ENCODE data around the gene CCL13.

Gene CCL13

DNA sequence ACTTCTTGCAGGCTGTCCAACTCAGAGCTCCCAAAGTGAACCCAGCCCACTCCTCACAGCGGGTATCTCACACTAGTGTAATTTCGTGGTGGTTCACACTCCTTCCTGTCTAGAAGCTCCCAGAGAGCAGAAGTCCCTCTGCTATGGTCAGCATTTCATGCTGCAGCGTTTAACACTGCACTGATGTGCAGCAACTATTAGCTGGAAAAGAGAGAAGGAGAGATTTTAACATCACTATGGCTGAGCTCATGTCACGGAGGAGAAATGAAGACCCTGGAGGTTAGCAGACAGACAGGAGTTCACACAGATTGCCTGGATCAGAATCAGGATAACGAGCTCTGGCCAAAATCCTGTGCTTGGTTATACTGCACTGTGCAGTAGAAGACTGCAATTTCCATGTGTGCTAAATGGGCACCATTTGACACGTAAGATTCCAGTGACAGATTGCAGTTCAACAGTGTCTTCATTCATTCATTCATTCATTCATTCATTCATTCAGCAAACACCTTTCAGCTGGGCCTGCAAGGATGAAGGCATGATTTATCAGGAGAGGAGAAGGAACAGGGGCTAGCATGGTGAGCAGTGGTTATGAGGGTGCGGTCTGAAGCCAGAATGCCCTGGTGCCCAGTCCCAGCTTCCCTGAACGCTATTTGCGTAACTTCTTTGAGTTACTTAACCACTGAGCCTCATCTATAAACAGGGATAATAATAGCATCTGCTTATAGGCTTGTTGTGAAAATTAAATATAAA is 12.1 kb downstream of the CCL13 start:
- TF ChIP-seq GATA1 (IDR thresholded peaks at IDR 0.05; ENCODE audit: low read depth, low read length) (no peak), POLR2A (IDR thresholded peaks at IDR 0.05; ENCODE audit: low read length) (no peak)
- no peak for DNase-seq

DNA sequence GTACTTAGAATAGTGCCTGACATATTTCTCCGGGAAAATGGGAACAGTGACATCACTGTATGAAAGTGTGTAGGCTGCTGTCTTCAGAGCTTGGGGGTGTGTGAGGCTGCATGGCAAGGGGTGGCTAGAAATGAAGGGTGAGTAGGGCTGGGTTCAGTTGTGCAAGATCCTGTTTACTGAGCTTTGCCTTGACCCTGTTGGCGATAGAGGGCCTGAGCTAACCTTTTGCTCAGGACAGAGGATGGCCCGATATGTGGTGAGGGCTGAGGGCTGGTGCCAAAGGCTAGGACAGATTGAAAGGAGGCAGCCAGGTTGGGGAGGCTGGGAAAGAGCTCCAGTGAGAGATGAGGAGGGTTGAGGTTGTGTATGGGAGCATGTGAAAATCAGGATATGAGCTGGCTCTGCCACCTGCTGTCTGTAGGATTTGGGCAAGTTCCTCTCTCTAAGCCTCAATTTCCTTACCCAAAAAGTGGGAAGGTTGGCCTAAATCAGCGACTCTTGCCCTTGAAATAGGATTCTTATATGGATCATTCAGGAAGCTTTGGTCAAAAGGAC is 12.7 kb downstream of the CCL13 start:
- no peak for TF ChIP-seq GATA1 (IDR thresholded peaks at IDR 0.05; ENCODE audit: low read depth, low read length)
- DNase-seq: no peak

DNA sequence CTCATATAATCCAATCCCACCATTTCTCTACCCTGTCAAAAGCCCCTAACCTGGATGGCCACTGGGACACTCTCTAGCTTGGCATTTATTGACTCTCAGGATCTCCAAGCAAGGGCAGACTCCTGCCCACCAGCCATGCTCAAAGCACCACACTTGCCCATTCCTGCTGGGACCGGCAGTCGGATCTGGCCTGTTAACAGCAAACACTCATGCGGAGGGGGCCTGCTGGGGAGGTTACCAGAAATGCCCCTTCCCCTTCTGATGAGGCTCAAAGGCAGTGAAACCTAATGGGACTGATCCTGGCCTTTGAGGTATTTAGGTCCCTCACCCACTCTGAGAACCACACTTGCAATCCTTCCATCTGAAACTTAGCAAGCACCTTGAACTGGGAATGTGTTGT is 13.3 kb downstream of the CCL13 start:
- no peak for TF ChIP-seq GATA1 (IDR thresholded peaks at IDR 0.05; ENCODE audit: low read depth, low read length)
- TF ChIP-seq POLR2A (IDR thresholded peaks at IDR 0.05; ENCODE audit: low read length): no peak
- no peak for DNase-seq

DNA sequence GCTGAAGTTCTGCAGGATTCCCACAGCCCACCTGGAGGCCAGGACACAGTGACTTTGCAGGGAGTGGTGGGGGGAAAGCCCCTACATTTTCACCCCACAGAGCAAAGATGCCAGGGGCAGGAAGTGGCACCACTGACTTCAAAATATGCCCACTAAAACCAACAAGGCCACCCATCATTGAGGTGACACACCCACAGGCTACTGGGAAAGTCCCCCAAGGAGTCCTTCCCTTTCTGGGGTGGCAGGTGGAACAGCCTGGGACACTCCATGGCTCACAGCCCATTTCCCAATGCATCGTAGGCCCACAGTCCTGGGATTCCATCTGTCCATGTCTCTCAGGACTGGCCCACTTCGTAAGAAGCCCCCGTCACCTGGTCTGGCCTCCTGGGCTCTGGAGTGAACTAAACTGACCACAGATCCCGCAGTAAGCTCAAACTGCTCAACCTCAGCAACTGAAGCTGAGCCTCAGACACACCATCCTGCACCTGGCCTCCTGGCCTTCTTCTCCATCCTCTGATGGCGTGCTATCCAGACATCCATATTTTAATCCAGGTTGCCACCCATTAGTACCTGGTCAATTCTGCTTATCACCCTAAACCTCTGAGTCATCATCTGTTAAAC is 14.2 kb downstream of the CCL13 start:
- TF ChIP-seq GATA1 (IDR thresholded peaks at IDR 0.05; ENCODE audit: low read depth, low read length): no peak
- DNase-seq: no peak

DNA sequence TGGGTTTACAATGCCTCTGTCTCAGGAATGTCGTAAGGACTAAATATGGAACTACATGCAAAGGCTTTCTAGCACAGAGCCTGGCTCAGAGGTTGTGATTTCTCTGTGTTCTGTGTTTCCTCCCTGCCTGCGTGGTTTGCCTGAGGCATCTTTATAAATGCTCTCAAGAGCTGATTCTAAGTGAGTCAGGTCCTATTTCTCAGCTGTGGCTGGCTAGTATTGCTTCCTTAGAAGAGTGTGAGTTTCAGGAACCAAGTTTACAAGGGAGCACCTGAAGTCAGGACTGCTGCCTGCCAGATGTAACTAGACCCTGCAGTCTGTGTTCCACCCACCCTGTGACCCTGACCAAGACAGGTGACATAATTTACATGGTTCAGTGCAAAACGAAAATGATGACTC is 14.7 kb downstream of the CCL13 start:
- TF ChIP-seq GATA1 (IDR thresholded peaks at IDR 0.05; ENCODE audit: low read depth, low read length): no peak
- TF ChIP-seq POLR2A (IDR thresholded peaks at IDR 0.05; ENCODE audit: low read length): no peak
- DNase-seq: no peak

DNA sequence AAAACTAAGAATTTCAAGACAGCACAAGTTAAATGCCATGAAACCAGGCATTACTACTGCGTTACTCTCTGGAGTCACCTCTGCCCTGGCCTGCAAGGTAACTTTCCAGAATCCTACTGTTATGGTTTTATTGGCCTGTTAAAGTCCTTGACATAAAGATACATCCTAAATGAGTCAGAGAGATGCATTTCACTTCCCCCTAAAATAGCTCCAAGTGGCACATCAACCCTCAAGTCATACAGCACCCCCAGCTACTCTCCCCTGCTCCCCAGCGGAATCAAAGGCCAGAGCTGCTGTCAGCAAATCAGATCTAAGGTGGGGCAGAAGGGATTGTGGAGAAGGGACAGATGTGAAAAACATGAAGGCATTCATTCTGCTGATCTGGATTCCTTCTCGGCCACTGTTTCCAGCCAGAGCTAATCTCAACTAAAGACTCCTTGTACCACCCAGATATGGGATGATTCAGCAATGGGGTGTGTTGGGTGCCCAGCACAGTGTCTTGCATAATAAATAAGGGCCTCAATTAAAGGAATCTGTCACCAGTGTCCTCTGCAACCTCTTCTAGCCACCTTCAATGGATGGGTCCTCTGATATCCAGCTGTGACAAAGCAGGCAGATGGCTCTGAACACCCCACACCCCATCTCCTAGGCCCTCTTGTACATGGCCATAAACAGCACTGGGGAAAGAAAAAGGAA is 15.3 kb downstream of the CCL13 start:
- no peak for TF ChIP-seq POLR2A (IDR thresholded peaks at IDR 0.05; ENCODE audit: low read length)
- no peak for TF ChIP-seq GATA1 (IDR thresholded peaks at IDR 0.05; ENCODE audit: low read depth, low read length)
- peak; percentile 10 to 20 for DNase-seq

DNA sequence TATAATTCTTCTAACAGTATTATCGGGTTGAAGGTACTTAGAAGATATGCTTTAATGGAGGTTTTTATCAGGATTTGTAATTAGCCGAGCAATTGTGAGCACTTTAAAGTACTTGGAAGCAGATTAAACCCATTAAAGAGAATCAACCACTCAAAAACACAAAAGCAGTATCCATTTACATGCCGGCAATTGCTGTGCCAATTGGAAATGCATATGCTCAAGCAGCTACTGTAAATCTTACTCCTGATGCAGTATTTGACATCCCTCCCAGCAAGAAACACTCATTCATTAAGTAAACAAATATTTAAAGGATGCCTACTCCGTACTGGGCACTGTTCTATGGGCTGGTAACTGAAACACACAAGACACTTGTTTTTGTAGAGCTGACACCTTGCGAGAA is 18.2 kb downstream of the CCL13 start:
- DNase-seq: no peak
- no peak for TF ChIP-seq POLR2A (IDR thresholded peaks at IDR 0.05; ENCODE audit: low read length)
- no peak for TF ChIP-seq GATA1 (IDR thresholded peaks at IDR 0.05; ENCODE audit: low read depth, low read length)

DNA sequence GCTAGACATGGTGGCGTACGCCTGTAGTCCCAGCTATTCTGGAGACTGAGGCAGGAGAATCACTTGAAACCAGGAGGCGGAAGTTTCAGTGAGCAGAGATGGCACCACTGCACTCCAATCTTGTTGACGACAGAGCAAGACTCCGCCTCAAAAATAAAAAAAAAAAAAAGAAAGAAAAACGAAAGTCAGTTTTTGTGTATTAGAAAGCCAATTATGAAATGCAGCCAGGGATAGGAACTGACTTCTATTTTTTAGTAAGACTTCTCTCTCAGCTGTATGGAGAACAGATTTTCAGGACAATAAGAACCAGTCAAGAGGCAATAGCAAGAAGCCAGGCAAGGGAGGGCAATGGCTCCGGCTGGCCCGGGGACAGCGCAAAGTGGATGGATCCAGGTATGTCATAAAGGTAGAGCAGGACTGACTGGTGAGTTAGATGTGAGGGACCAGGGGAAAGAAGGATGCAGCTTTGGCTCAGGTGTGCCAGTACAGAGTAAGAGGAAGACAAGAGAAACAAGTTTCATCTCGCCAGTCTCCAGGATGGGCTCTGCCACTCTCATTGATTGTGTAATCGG is 19.2 kb downstream of the CCL13 start:
- no peak for DNase-seq

DNA sequence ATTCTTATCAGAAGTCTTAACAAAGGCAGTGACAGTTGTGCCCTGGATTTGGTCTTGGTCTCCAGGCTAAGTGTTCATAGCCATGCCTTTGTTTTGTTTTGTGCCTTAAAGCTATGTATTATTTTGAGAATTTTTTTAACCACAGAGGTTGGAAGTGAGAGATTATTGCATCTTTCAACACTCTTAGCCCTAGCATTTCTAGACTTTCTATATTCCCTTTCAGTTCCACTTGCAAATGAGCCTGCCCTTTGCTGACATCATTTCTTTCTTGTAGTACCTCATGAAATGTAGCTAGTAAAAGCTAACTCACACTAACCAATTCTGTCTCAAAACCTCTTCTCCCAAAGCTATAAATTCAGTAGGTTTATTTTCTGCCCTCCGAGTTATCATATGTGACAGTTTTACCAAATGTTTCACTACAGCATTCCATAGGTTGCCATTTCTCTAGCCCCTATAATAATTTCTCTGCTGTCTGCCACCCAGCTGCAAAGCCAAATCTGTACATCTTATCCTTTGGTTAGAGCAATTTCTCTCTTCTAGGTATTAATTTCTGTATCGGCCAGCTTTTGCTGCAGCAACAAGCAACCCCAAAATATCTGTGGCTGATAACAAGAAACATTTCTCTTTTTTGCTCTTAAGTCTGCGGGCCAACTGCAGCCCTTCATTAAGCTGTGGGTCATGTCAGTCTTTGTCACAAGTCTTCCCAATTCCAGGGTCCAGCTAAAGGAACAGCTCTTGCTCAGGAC is 21.0 kb downstream of the CCL13 start:
- DNase-seq: no peak
- TF ChIP-seq GATA1 (IDR thresholded peaks at IDR 0.05; ENCODE audit: low read depth, low read length) (no peak), POLR2A (IDR thresholded peaks at IDR 0.05; ENCODE audit: low read length) (no peak)

More for the DNA sequence above, 19.2 kb downstream of the CCL13 start:
- TF ChIP-seq POLR2A (IDR thresholded peaks at IDR 0.05; ENCODE audit: low read length): no peak
- TF ChIP-seq GATA1 (IDR thresholded peaks at IDR 0.05; ENCODE audit: low read depth, low read length): no peak

DNA sequence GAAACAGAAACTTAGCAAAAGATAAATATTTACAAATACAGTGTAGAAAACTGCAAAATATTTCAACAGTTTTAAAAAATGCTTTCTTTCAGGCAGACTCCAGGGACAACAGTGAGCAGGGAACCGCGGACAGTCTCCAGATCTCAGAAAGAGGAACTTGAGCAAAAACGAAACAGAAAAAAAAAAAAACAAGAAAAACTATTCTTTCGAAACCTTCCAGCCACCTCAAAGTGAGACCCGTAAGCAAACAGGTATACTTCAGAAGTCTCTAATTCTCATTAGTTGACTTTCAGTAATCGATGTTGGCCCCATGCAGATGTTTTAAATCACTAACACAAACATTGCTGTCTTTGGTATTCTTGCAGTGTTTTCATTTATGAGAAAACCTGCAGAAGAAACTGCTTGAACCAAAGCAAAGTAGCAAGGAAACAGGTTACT is 22.4 kb downstream of the CCL13 start:
- TF ChIP-seq GATA1 (IDR thresholded peaks at IDR 0.05; ENCODE audit: low read depth, low read length) (no peak), POLR2A (IDR thresholded peaks at IDR 0.05; ENCODE audit: low read length) (no peak)
- DNase-seq: peak; percentile 32 to 39

DNA sequence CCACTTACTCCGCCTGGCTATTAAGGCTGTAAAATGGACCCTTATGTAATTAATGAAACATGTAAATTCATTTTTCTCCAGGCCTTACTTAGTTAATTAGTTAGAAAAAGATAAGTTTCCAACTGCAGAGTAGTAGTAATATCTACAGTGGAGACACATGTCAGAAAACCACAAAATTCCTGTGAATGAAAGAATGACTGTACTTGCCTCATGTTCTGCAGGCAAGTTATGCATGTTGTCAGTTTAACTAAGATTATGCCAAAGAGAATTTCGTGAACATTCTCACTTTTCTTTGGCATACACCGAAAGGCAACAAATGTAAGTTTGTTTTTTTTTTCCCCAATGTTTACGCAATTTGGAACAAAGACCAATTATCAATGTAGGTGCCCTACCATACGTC is 23.6 kb downstream of the CCL13 start:
- TF ChIP-seq GATA1 (IDR thresholded peaks at IDR 0.05; ENCODE audit: low read depth, low read length) (no peak), POLR2A (IDR thresholded peaks at IDR 0.05; ENCODE audit: low read length) (no peak)
- no peak for DNase-seq

DNA sequence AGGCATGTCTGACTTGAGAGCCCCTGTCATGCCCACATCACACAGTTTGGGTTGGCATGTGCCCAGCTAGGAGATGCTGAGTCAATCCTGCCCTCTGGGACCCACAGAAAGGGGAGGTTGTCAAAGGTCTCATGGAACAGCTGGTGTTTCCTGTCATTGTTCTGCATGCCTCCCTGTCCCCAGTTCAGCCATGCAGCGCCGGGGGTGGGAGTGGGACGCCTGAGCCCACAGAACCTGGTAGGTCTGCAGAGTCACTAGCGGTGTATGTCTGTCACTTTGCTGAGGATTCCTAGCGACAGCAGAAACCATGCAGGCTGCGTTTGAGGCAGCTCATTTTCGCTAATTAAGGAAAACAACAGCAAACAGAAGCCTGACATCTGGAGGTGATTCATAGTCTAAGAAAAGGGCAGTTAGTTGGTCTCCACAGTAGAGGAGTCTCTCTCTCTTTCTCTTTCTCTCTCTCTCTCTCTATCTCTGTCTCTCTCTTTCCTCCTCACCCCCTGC is 26.4 kb downstream of the CCL13 start:
- TF ChIP-seq POLR2A (IDR thresholded peaks at IDR 0.05; ENCODE audit: low read length) (peak; percentile 22), GATA1 (IDR thresholded peaks at IDR 0.05; ENCODE audit: low read depth, low read length) (no peak)
- DNase-seq: no peak

DNA sequence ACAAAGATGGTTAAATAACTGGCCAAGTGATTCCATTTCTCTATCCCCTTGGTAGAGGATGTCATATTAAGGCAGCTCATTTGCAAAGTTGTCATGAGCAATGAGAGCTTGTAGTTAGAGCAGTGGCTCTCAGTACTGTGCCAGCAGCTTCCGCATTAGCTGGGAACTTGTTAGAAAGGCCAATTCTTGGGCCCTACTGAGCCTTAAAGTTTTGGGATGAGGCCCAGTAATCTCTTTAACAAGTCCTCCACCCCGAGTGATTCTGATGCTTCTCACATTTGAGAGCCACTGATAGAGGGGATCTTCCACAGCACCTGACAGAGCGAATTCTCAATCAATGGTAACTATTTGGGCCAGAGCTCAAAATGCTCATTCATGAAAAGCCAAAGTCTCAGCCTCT is 26.9 kb downstream of the CCL13 start:
- TF ChIP-seq POLR2A (IDR thresholded peaks at IDR 0.05; ENCODE audit: low read length) (no peak), GATA1 (IDR thresholded peaks at IDR 0.05; ENCODE audit: low read depth, low read length) (no peak)
- peak; percentile 15 to 25 for DNase-seq
